Esophagus muscularis mucosa (tissue), 4 donors: ENCODE measurements around the gene DSC3.

Source experiments
- EP300 ChIP-seq: sonication (generic); formaldehyde crosslinking; IDR thresholded peaks from one replicate; pipeline ENCODE4 v1.6.1; 2017; ENCODE audit warnings: antibody characterized with exemption
- POLR2A ChIP-seq: fragments of 450-650 bp; IDR thresholded peaks from one replicate; pipeline ENCODE4 v1.6.1; 2017; ENCODE audit warnings: antibody characterized with exemption, moderate library complexity, mild to moderate bottlenecking, low read depth
- TF ChIP-seq, protein P1 (sequence below), 3 experiments: fragments of 200-600 bp in 2 of 3; fragments of 450-650 bp in 1 of 3; sonication (generic) in 2 of 3; IDR thresholded peaks; one replicate each; pipeline ENCODE4 v1.5.1; 2017 to 2019; ENCODE audit warnings: antibody characterized with exemption in 3 of 3, mild to moderate bottlenecking in 2 of 3, moderate library complexity in 1 of 3

DNA sequence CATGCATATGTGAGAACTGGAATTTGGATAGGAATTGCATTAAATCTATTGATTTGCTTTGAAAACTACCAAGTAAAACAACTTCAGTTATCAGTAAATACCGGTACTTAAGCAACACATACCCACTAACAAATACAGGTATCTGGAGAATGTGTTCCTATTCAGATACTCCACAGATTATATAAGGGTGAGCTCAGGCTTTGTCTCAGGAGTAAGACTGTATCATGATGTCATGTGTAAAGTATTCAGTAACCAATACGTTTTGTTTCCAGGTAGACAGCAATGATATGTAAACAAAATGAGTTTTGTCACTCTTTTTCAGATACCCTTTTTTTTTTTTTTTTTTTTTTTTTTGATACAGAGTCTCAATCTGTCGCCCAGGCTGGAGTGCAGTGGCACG is 74.8 kb downstream of the DSC3 start:
- TF ChIP-seq, protein P1, sequence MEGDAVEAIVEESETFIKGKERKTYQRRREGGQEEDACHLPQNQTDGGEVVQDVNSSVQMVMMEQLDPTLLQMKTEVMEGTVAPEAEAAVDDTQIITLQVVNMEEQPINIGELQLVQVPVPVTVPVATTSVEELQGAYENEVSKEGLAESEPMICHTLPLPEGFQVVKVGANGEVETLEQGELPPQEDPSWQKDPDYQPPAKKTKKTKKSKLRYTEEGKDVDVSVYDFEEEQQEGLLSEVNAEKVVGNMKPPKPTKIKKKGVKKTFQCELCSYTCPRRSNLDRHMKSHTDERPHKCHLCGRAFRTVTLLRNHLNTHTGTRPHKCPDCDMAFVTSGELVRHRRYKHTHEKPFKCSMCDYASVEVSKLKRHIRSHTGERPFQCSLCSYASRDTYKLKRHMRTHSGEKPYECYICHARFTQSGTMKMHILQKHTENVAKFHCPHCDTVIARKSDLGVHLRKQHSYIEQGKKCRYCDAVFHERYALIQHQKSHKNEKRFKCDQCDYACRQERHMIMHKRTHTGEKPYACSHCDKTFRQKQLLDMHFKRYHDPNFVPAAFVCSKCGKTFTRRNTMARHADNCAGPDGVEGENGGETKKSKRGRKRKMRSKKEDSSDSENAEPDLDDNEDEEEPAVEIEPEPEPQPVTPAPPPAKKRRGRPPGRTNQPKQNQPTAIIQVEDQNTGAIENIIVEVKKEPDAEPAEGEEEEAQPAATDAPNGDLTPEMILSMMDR (IDR thresholded peaks at IDR 0.05), result no peak
- TF ChIP-seq POLR2A, result no peak
- no peak for TF ChIP-seq EP300
